ENCODE data around the gene NDUFA12. TPM values are rescaled to one million over a fixed set of nuclear protein-coding genes. Genes with fewer than 3 reads are reported as not detected.

The NDUFA12 gene
- total RNA-seq, 6 donors from 2014 or later: 24.1 to 74.2 (median 65.4) TPM

- Histone ChIP-seq H3K4me1 (no peaks in the 10 kb centered on the region), H3K27ac (no peak overlapping the region), H3K9me3 (no peaks in the 10 kb centered on the region), H3K27me3 (no peaks in the 10 kb centered on the region), H3K36me3 (peaks cover 0 to 23% (median 3%) of the 10 kb centered on the region in 4 donors), H3K4me3 (no peak overlapping the region)
- WGBS, 2 donors: 75 to 76% methylated on average over 1 of the region's 1 CpG
- DNase-seq (no peak), ATAC-seq (ENCODE audit: low FRiP score in 2 of 2) (no peak)
- no peak for TF ChIP-seq CTCF (IDR thresholded peaks at IDR 0.05)
- TF ChIP-seq POLR2A (IDR thresholded peaks at IDR 0.05): no peak
- TF ChIP-seq POLR2AphosphoS5 (IDR thresholded peaks at IDR 0.05): no peak
- no peak for TF ChIP-seq EP300 (IDR thresholded peaks at IDR 0.05)
Measured at GRCh38 chr12:95017482-95017881, 14.0 kb upstream of the NDUFA12 start.

- no peak for ATAC-seq (ENCODE audit: low FRiP score in 2 of 2)
- Histone ChIP-seq H3K4me3 (no peak overlapping the region), H3K9me3 (no peaks in the 10 kb centered on the region), H3K36me3 (peaks cover 0 to 10% (median 0%) of the 10 kb centered on the region in 4 donors), H3K27me3 (no peaks in the 10 kb centered on the region), H3K27ac (no peak overlapping the region), H3K4me1 (no peaks in the 10 kb centered on the region)
- 98 to 100% methylated on average over 2 of the region's 2 CpGs for WGBS, 2 donors
- TF ChIP-seq POLR2AphosphoS5 (IDR thresholded peaks at IDR 0.05) (no peak), CTCF (IDR thresholded peaks at IDR 0.05) (no peak), POLR2A (IDR thresholded peaks at IDR 0.05) (no peak), EP300 (IDR thresholded peaks at IDR 0.05) (no peak)
- DNase-seq: no peak
Measured at GRCh38 chr12:95016120-95016519, 12.6 kb upstream of the NDUFA12 start.

- DNase-seq (no peak), ATAC-seq (ENCODE audit: low FRiP score in 2 of 2) (no peak)
- Histone ChIP-seq H3K4me1 (no peaks in the 10 kb centered on the region), H3K27me3 (no peaks in the 10 kb centered on the region), H3K4me3 (no peak overlapping the region), H3K9me3 (no peaks in the 10 kb centered on the region), H3K27ac (no peak overlapping the region), H3K36me3 (peaks cover 0 to 2% (median 0%) of the 10 kb centered on the region in 4 donors)
- TF ChIP-seq POLR2AphosphoS5 (IDR thresholded peaks at IDR 0.05): no peak
- no peak for TF ChIP-seq CTCF (IDR thresholded peaks at IDR 0.05)
- no peak for TF ChIP-seq EP300 (IDR thresholded peaks at IDR 0.05)
- no peak for TF ChIP-seq POLR2A (IDR thresholded peaks at IDR 0.05)
Measured at GRCh38 chr12:95014554-95014953, 11.1 kb upstream of the NDUFA12 start.

- no peak for TF ChIP-seq CTCF (IDR thresholded peaks at IDR 0.05)
- no peak for TF ChIP-seq POLR2A (IDR thresholded peaks at IDR 0.05)
- TF ChIP-seq POLR2AphosphoS5 (IDR thresholded peaks at IDR 0.05): no peak
- no peak for TF ChIP-seq EP300 (IDR thresholded peaks at IDR 0.05)
- WGBS, 2 donors: 77 to 80% methylated on average over 4 of the region's 4 CpGs
- ATAC-seq (ENCODE audit: low FRiP score in 2 of 2) (no peak), DNase-seq (no peak)
- Histone ChIP-seq H3K9me3 (peaks cover 0 to 16% (median 7%) of the 10 kb centered on the region in 4 donors), H3K27me3 (no peaks in the 10 kb centered on the region), H3K27ac (no peak overlapping the region), H3K4me1 (peaks cover 8 to 23% (median 19%) of the 10 kb centered on the region in 4 donors), H3K4me3 (no peak overlapping the region), H3K36me3 (peaks cover 0 to 3% (median 1%) of the 10 kb centered on the region in 4 donors)
Measured at GRCh38 chr12:95006206-95006605, 2.7 kb upstream of the NDUFA12 start.

GRCh38 chr12:95004610-95005009 is 1.1 kb upstream of the NDUFA12 start:
- Histone ChIP-seq H3K27me3 (no peaks in the 10 kb centered on the region), H3K27ac (no peak overlapping the region), H3K4me3 (no peak overlapping the region), H3K9me3 (peaks cover 0 to 16% (median 7%) of the 10 kb centered on the region in 4 donors), H3K36me3 (peaks cover 3 to 10% (median 4%) of the 10 kb centered on the region in 4 donors), H3K4me1 (peaks cover 13 to 33% (median 24%) of the 10 kb centered on the region in 4 donors)
- no peak for DNase-seq
- TF ChIP-seq POLR2A (IDR thresholded peaks at IDR 0.05) (no peak), EP300 (IDR thresholded peaks at IDR 0.05) (no peak), POLR2AphosphoS5 (IDR thresholded peaks at IDR 0.05) (no peak), CTCF (IDR thresholded peaks at IDR 0.05) (no peak)
- WGBS, 2 donors: 49 to 83% methylated on average over 2 of the region's 2 CpGs
- ATAC-seq (ENCODE audit: low FRiP score in 2 of 2): no peak
